Gastroesophageal sphincter (tissue), 4 donors: ENCODE data around the gene TRDN. TPM values are rescaled to one million over a fixed set of nuclear protein-coding genes. Genes with fewer than 3 reads are reported as not detected.

Experiments
- ATAC-seq: fragments of 150-250 bp; one replicate; pipeline ENCODE4 v1.9.1; 2016; ENCODE audit warnings: mild to moderate bottlenecking, moderate library complexity
- H3K27ac ChIP-seq, 4 donors: fragments of 200-600 bp; sonication (generic) in 3 of 4; 1 replicate in 3 of 4; 2 replicates in 1 of 4; pipeline ENCODE4 v1.5.1; 2016 to 2019
- H3K27me3 ChIP-seq: fragments of 200-600 bp; sonication (generic); one replicate; pipeline ENCODE4 v1.5.1; 2019
- H3K36me3 ChIP-seq, 2 donors: fragments of 200-600 bp; sonication (generic); one replicate each; pipeline ENCODE4 v1.5.1; 2019; ENCODE audit warnings: control low read depth in 1 of 2
- H3K4me1 ChIP-seq, 3 donors: fragments of 200-600 bp; sonication (generic); 1 replicate in 2 of 3; 2 replicates in 1 of 3; pipeline ENCODE4 v1.5.1; 2016 to 2019; ENCODE audit warnings: control low read depth in 2 of 3
- H3K4me3 ChIP-seq, 2 donors: fragments of 200-600 bp; sonication (generic); one replicate each; pipeline ENCODE4 v1.5.1; 2019; ENCODE audit warnings: mild to moderate bottlenecking in 1 of 2, moderate library complexity in 1 of 2
- H3K9me3 ChIP-seq, 3 donors: fragments of 200-600 bp; sonication (generic); one replicate each; pipeline ENCODE4 v1.5.1; 2017 to 2019; ENCODE audit warnings: control low read depth in 2 of 3
- EP300 ChIP-seq: sonication (generic); formaldehyde crosslinking; IDR thresholded peaks from one replicate; pipeline ENCODE4 v1.6.1; 2017; ENCODE audit warnings: antibody characterized with exemption, mild to moderate bottlenecking
- POLR2A ChIP-seq, 2 donors: fragments of 450-650 bp; IDR thresholded peaks; one replicate each; pipeline ENCODE4 v1.6.1; 2017; ENCODE audit warnings: antibody characterized with exemption in 2 of 2, mild to moderate bottlenecking in 2 of 2, moderate library complexity in 1 of 2
- POLR2AphosphoS5 ChIP-seq: sonication (generic); formaldehyde crosslinking; IDR thresholded peaks from one replicate; pipeline ENCODE4 v1.6.1; 2017; ENCODE audit warnings: antibody characterized with exemption
- WGBS, 2 donors: methylation state at CpG; one replicate each; pipeline ENCODE4 v1.1.5; 2018; ENCODE audit warnings: low coverage in 1 of 2; 5-methylcytosine and 5-hydroxymethylcytosine counted together
- total RNA-seq, 4 donors: library from RNA; depleted of rRNA; stranded (reverse); fragments of >200 nt; gene quantifications; one replicate each; pipeline ENCODE4 v1.1.0, GENCODE V29; 2016
- TF ChIP-seq, protein P1 (sequence below), 4 experiments: fragments of 200-600 bp in 2 of 4; fragments of 450-650 bp in 2 of 4; sonication (generic) in 1 of 4; IDR thresholded peaks; one replicate each; pipeline ENCODE4 v1.5.1; 2017 to 2019; ENCODE audit warnings: antibody characterized with exemption in 4 of 4, mild to moderate bottlenecking in 2 of 4, moderate library complexity in 2 of 4

Gene TRDN
- total RNA-seq, 4 donors from 2014 or later = not detected

- Histone ChIP-seq H3K4me3 (no peak overlapping the region), H3K27me3 (no peaks in the 10 kb centered on the region), H3K4me1 (no peaks in the 10 kb centered on the region), H3K27ac (no peak overlapping the region), H3K36me3 (no peaks in the 10 kb centered on the region), H3K9me3 (no peaks in the 10 kb centered on the region)
- ATAC-seq = no peak
- TF ChIP-seq EP300 (no peak), POLR2A (IDR thresholded peaks at IDR 0.05) (no peak), POLR2AphosphoS5 (no peak)
- TF ChIP-seq, protein P1, sequence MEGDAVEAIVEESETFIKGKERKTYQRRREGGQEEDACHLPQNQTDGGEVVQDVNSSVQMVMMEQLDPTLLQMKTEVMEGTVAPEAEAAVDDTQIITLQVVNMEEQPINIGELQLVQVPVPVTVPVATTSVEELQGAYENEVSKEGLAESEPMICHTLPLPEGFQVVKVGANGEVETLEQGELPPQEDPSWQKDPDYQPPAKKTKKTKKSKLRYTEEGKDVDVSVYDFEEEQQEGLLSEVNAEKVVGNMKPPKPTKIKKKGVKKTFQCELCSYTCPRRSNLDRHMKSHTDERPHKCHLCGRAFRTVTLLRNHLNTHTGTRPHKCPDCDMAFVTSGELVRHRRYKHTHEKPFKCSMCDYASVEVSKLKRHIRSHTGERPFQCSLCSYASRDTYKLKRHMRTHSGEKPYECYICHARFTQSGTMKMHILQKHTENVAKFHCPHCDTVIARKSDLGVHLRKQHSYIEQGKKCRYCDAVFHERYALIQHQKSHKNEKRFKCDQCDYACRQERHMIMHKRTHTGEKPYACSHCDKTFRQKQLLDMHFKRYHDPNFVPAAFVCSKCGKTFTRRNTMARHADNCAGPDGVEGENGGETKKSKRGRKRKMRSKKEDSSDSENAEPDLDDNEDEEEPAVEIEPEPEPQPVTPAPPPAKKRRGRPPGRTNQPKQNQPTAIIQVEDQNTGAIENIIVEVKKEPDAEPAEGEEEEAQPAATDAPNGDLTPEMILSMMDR (IDR thresholded peaks at IDR 0.05) = no peak
- WGBS, 2 donors = 23 to 63% methylated on average over 1 of the region's 1 CpG
These were observed 1.6 kb downstream of the TRDN start for GRCh38 chr6:123635144-123635543.

DNA sequence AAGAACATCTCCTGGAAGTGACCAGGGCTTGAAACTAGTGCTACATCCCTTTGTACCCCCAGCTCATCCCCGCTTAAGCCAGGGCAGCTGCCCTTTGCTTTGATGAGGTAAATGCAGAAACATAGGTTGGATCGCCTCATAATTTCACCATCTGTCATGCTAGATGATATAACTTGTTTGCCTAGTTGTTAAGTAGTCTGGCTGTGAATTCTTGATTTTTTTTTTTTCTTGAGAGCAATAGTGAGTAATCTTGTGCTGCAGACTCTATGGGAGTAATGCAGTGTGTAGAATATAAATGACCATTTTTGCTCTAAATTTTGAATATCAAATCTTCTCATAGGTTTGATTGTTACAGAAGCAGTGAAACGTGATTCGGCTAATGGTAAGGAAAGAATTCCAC, 4.1 kb downstream of the TRDN start:
- no peaks in the 10 kb centered on the region for H3K27me3 ChIP-seq
- 77 to 95% methylated on average over 3 to 4 of the region's 4 CpGs for WGBS, 2 donors
- no peak for ATAC-seq
- no peaks in the 10 kb centered on the region for H3K36me3 ChIP-seq
- H3K4me3 ChIP-seq = no peak overlapping the region
- no peaks in the 10 kb centered on the region for H3K9me3 ChIP-seq
- H3K4me1 ChIP-seq = no peaks in the 10 kb centered on the region
- TF ChIP-seq EP300 = no peak
- TF ChIP-seq POLR2AphosphoS5 = no peak
- TF ChIP-seq POLR2A (IDR thresholded peaks at IDR 0.05) = no peak
- TF ChIP-seq, protein P1 (IDR thresholded peaks at IDR 0.05) = no peak
- no peak overlapping the region for H3K27ac ChIP-seq

GRCh38 chr6:123629258-123629941, 7.3 kb downstream of the TRDN start:
- Histone ChIP-seq H3K4me3 (no peak overlapping the region), H3K4me1 (no peaks in the 10 kb centered on the region), H3K9me3 (no peaks in the 10 kb centered on the region), H3K27me3 (no peaks in the 10 kb centered on the region), H3K27ac (no peak overlapping the region), H3K36me3 (no peaks in the 10 kb centered on the region)
- TF ChIP-seq POLR2AphosphoS5 (no peak), EP300 (no peak), POLR2A (IDR thresholded peaks at IDR 0.05) (no peak)
- TF ChIP-seq, protein P1 (IDR thresholded peaks at IDR 0.05) = no peak
- 52 to 55% methylated on average over 3 of the region's 3 CpGs for WGBS, 2 donors
- ATAC-seq = no peak

DNA sequence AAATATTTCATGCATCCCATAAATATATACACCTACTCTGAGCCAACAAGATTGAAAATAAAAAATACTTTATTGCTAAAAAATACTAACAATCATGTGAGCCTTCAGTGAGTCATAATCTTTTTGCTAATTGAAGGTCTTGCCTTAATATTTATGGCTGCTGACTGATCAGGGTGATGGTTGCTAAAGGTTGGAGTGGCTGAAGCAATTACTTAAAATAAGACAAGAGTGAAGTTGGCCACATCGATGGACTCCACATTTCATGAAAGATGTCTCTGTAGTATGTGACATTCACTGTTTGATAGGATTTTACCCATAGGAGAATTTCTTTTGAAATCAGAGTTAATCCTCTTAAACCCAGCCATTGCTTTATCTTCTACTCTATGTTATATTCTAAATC, 11.1 kb downstream of the TRDN start:
- ATAC-seq = no peak
- Histone ChIP-seq H3K9me3 (no peaks in the 10 kb centered on the region), H3K4me3 (no peak overlapping the region), H3K4me1 (no peaks in the 10 kb centered on the region), H3K27me3 (no peaks in the 10 kb centered on the region), H3K27ac (no peak overlapping the region), H3K36me3 (no peaks in the 10 kb centered on the region)
- TF ChIP-seq EP300 = no peak
- TF ChIP-seq POLR2AphosphoS5 = no peak
- TF ChIP-seq POLR2A (IDR thresholded peaks at IDR 0.05) = no peak
- TF ChIP-seq, protein P1 (IDR thresholded peaks at IDR 0.05) = no peak
- WGBS, 2 donors = 82 to 95% methylated on average over 1 of the region's 1 CpG

DNA sequence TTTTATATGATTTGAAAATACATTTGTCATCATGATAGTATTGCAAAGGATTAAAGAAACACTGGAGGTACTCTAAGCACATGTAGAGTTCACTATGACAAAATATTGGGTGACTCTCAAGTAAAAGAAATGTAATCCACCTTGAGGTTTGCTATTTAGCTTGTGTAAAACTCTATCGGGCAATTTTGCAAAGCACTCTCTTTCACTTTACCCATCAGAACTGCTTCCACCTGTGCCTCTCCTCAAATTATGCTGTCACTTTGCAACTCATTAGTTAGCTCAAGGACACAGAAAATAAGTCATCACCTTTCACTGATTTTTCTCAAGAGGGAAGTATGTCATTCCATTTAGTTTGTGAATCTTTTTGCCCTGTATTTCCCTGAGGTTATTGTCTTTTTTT, 14.0 kb downstream of the TRDN start:
- H3K9me3 ChIP-seq = no peaks in the 10 kb centered on the region
- H3K4me3 ChIP-seq = no peak overlapping the region
- TF ChIP-seq, protein P1 (IDR thresholded peaks at IDR 0.05) = no peak
- TF ChIP-seq POLR2AphosphoS5 (no peak), EP300 (no peak), POLR2A (IDR thresholded peaks at IDR 0.05) (no peak)
- 81 to 88% methylated on average over 1 of the region's 1 CpG for WGBS, 2 donors
- no peaks in the 10 kb centered on the region for H3K4me1 ChIP-seq
- no peaks in the 10 kb centered on the region for H3K36me3 ChIP-seq
- ATAC-seq = no peak
- no peaks in the 10 kb centered on the region for H3K27me3 ChIP-seq
- H3K27ac ChIP-seq = no peak overlapping the region
